ENCODE data around the gene EPAS1.
"Not testable (repeated sequence)": the region's sequence is repeated elsewhere in the genome, so short reads cannot be mapped to it uniquely, and the experiment has no call there.

Gene EPAS1

GRCh38 chr2:46386763-46387162 lies 89.6 kb downstream of the EPAS1 start:
- peak; percentile 16 for DNase-seq

- no peak for DNase-seq
Measured at GRCh38 chr2:46387292-46387691, 90.1 kb downstream of the EPAS1 start.

GRCh38 chr2:46387886-46388515 lies 90.8 kb downstream of the EPAS1 start:
- no peak for DNase-seq

- DNase-seq: no peak
Measured at GRCh38 chr2:46388881-46389280, 91.7 kb downstream of the EPAS1 start.

GRCh38 chr2:46389417-46389916 lies 92.3 kb downstream of the EPAS1 start:
- DNase-seq: no peak

- no peak for DNase-seq
Measured at GRCh38 chr2:46390036-46390435, 92.8 kb downstream of the EPAS1 start.

- DNase-seq: no peak
Measured at GRCh38 chr2:46390901-46391395, 93.7 kb downstream of the EPAS1 start.

- no peak for DNase-seq
Measured at GRCh38 chr2:46392561-46393346, 95.5 kb downstream of the EPAS1 start.

- no peak for DNase-seq
Measured at GRCh38 chr2:46393347-46393820, 96.2 kb downstream of the EPAS1 start.

GRCh38 chr2:46393865-46394264 lies 96.7 kb downstream of the EPAS1 start:
- no peak for DNase-seq

- peak; percentile 57 for DNase-seq
Measured at GRCh38 chr2:46394649-46395510, 97.7 kb downstream of the EPAS1 start.

GRCh38 chr2:46395730-46396129 lies 98.5 kb downstream of the EPAS1 start:
- DNase-seq: not testable (repeated sequence)

- no peak for DNase-seq
Measured at GRCh38 chr2:46400016-46400415, 102.8 kb downstream of the EPAS1 start.

GRCh38 chr2:46402874-46403273 lies 105.7 kb downstream of the EPAS1 start:
- no peak for DNase-seq

GRCh38 chr2:46404181-46404759 lies 107.1 kb downstream of the EPAS1 start:
- DNase-seq: no peak

GRCh38 chr2:46407852-46408455 lies 110.7 kb downstream of the EPAS1 start:
- DNase-seq: no peak

GRCh38 chr2:46409756-46410155 lies 112.5 kb downstream of the EPAS1 start:
- no peak for DNase-seq

GRCh38 chr2:46410273-46411244 lies 113.4 kb downstream of the EPAS1 start:
- no peak for DNase-seq

GRCh38 chr2:46411245-46411641 lies 114.0 kb downstream of the EPAS1 start:
- DNase-seq: no peak

GRCh38 chr2:46411985-46412384 lies 114.8 kb downstream of the EPAS1 start:
- DNase-seq: no peak

GRCh38 chr2:46413111-46413510 lies 115.9 kb downstream of the EPAS1 start:
- DNase-seq: no peak
